ENCODE results near the gene KIRREL3.

Gene KIRREL3

DNA sequence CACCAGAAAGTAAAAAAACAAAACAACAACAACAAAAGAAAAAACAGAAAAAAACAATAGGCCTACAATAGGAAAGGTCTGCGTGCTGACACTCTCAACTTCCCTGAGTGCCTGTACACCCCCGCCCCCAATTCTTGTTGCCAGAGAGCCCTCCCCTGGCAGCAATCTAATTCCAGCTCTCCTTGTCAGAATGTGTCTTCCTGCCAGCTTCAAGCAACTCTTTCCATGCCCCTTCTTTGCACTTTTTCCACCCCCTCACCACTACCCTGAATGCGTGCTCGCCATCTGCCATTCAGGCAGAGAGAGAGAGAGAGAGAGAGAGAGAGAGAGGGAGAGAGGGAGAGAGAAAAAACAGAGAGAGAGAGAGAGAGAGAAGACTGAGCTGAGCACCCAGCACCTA, 245.0 kb downstream of the KIRREL3 start:
- no peak overlapping the region for H3K4me3 ChIP-seq (ENCODE audit: low read length)

DNA sequence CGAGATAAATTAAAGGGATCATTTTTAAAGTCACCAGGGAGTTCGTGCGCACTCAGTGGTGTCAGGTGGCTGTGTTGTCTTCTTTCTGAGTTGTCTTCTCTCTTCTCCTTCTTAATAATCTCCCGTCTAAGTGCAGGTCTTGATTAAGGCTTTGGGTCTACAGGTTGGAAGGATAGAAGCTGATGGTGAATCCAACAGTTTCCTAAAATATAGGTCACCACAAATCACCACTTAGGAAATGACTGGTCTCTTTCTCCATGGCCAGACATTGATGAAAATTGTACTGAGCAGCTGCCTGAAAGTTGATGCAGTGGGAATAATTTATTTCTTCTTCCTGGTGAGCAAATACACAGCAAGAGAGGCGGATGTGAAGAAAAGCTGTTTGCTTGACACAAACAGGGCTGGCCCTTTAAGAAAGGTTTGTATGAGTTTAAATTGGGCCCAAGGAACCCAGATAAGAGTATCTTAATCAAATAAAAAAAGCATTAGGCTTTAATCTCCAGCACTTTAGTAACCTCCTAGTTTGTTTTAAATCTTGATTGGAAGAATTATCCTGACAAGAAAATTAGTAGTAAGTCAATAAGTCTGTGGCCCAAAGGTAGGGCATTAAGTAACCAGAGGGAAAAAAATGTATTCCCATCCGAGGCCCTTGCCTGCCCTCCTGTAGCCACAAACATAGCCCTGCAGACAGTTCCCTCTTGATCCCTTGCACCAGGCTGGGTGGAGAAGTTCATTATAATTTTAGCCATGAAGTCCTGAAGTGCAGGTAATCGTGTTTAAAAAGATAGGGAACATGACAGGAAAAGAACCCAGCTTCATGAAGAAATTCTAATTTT, 245.8 kb downstream of the KIRREL3 start:
- TF ChIP-seq, protein P1, sequence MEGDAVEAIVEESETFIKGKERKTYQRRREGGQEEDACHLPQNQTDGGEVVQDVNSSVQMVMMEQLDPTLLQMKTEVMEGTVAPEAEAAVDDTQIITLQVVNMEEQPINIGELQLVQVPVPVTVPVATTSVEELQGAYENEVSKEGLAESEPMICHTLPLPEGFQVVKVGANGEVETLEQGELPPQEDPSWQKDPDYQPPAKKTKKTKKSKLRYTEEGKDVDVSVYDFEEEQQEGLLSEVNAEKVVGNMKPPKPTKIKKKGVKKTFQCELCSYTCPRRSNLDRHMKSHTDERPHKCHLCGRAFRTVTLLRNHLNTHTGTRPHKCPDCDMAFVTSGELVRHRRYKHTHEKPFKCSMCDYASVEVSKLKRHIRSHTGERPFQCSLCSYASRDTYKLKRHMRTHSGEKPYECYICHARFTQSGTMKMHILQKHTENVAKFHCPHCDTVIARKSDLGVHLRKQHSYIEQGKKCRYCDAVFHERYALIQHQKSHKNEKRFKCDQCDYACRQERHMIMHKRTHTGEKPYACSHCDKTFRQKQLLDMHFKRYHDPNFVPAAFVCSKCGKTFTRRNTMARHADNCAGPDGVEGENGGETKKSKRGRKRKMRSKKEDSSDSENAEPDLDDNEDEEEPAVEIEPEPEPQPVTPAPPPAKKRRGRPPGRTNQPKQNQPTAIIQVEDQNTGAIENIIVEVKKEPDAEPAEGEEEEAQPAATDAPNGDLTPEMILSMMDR (IDR thresholded peaks at IDR 0.05; ENCODE audit: insufficient read depth, low read depth, low read length, missing control alignments): no peak
- no peak overlapping the region for H3K4me3 ChIP-seq (ENCODE audit: low read length)

More for the DNA sequence above, 245.0 kb downstream of the KIRREL3 start:
- no peak for DNase-seq (ENCODE audit: low read depth)
- TF ChIP-seq, protein P1 (IDR thresholded peaks at IDR 0.05; ENCODE audit: insufficient read depth, low read depth, low read length, missing control alignments): no peak

DNA sequence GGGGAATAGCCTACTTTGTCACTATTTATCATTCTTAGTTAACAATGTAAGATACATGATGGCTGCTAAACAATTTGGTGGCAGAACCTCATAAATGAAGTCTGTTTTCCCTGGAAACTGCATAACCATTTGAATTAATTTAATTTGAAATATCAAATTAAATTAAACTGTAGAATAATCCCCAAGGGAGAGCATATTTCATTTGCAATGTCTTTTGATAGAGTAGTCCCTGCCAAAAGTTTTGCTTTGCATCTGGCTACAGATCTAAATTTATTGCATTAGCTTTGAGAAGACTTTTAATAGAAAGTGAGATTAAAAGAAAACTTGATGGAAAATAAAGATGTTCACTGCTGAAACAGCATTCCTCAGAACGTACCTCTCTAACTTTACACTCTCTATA, 246.6 kb downstream of the KIRREL3 start:
- TF ChIP-seq, protein P1 (IDR thresholded peaks at IDR 0.05; ENCODE audit: insufficient read depth, low read depth, low read length, missing control alignments): no peak
- H3K4me3 ChIP-seq (ENCODE audit: low read length): no peak overlapping the region
- DNase-seq (ENCODE audit: low read depth): no peak

More for the DNA sequence above, 245.8 kb downstream of the KIRREL3 start:
- no peak for DNase-seq (ENCODE audit: low read depth)

DNA sequence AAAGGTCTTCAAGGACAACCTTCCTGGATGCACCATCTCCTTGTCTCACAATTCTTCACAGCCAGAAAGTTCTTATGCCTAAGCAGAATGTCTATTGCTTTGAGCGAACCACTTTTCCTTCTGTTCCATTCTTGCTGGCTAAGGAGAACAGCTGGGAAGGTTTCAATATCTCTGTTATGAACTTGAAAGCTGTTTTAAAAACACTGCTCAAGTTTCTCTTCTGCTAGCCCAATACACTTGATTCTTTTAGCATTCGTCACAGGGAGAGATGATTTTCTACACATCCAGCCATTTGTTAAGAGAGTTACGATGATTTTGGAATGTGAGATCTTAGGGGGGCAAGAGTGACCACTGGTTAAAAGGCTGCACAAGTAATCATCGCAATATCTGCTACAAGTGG, 249.3 kb downstream of the KIRREL3 start:
- DNase-seq (ENCODE audit: low read depth): no peak
- no peak overlapping the region for H3K4me3 ChIP-seq (ENCODE audit: low read length)
- TF ChIP-seq, protein P1 (IDR thresholded peaks at IDR 0.05; ENCODE audit: insufficient read depth, low read depth, low read length, missing control alignments): no peak

DNA sequence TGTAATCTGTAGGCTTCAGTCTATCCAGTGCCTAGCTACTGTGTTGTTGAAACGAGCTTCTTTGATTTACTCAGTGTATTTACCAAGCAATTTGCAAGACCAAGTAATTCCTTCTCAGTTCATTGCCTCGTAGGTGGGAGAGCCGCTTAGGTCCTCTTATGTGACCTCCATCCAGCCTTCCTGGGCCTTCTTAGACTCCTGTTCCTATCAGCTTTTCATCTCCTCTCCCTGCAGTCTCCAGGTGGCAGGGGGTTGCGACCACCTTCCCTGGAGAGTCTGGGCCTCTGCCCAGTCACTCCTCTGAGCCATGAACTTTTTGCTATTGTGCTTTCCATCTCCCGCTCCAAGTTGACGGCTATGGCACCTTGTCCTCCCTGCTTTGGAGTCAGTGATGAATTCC, 251.8 kb downstream of the KIRREL3 start:
- no peak for DNase-seq (ENCODE audit: low read depth)
- no peak overlapping the region for H3K4me3 ChIP-seq (ENCODE audit: low read length)
- TF ChIP-seq, protein P1 (IDR thresholded peaks at IDR 0.05; ENCODE audit: insufficient read depth, low read depth, low read length, missing control alignments): no peak

DNA sequence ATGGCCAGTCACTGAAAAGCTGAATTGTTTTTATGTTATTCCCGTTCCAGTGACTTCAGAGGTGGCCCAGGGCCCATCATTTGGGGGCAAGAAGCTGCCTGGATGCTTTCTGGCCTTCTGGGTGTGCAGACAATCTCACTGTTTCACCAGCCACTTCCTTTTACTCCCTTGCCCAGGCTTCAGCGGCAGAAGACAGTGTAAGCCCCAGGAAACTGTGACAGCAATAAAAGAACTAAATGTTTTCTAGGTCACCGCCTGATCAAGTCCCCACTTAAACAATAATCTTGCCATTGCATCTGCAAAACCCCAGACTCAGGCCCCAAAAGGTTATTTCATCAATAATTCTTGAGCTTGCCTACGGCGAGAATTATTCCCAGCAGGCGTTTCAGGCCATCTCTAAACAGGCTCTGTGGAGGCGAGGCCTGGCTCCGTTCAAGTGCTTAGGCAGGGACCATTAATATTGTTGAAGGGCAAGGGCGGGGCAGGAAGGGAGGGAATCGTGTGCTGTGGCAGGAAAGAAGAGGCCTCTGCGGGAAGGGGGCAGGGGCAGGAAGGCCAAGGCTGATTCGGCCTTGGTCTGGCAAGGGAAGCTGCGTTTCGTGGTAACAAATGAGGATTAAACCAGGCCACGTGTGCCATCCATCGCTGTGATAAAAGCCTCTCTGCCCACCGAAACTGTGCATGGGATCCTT, 252.3 kb downstream of the KIRREL3 start:
- no peak for DNase-seq (ENCODE audit: low read depth)
- H3K4me3 ChIP-seq (ENCODE audit: low read length): no peak overlapping the region
- TF ChIP-seq, protein P1 (IDR thresholded peaks at IDR 0.05; ENCODE audit: insufficient read depth, low read depth, low read length, missing control alignments): no peak

Measured in epithelial cell of esophagus (primary cell).